HG03558 (cell line): ENCODE measurements around the gene IGF2BP3.

Source experiments
- ATAC-seq: cut with Tn5 transposase; IDR thresholded peaks from one replicate; pipeline ENCODE4 v1.9.1; 2021; ENCODE audit warnings: moderate number of reproducible peaks; ENCODE audit not compliant: unreplicated experiment; ENCODE audit errors: extremely low read depth

IGF2BP3 gene

GRCh38 chr7:23277359-23277989 lies 192.8 kb downstream of the IGF2BP3 start:
- no peak for ATAC-seq

- ATAC-seq = no peak
Measured at GRCh38 chr7:23276947-23277346, 193.3 kb downstream of the IGF2BP3 start.

GRCh38 chr7:23276376-23276775 lies 193.9 kb downstream of the IGF2BP3 start:
- no peak for ATAC-seq

GRCh38 chr7:23275912-23276311 lies 194.4 kb downstream of the IGF2BP3 start:
- ATAC-seq = no peak

DNA sequence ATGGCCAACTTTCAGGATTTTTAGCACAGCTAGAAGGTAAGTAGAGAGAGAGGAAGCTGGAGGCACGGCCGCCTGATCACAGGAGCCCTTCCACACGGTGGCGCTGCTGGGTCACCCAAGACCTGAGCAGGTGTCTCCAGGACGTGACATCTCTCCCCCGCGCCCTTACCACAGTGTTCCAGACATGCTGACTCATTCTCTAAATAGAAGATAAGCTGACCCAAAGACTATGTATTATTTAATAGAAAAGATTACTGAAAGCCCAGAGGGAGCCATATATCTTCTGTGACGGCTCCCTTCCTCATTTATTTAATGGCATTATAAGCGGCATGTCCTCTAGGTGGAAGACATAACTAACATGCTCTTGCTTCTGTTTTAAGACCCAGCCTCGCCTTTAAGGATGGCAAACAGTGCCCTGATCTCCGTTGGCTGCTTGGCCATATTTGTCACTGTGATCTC lies 197.1 kb downstream of the IGF2BP3 start:
- ATAC-seq = peak; percentile 91

DNA sequence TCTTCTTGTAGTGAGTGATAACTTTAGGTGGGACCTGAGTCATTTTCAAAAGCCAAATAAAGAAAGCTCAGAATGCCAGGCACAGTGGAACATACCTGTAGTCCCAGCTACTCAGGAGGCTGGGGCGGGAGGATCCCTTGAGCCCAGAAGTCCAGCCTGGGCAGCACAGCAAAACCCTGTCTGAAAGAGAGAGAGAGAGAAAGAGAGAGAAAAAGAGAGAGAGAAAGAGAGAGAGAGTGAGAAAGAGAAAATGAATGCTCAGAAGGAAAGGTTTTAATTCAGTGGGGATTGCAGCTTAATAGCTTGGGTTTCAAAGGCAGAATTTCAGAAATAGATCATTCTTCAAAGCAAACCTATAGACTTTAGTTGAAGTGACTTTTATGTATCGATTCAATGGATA lies 198.0 kb downstream of the IGF2BP3 start:
- ATAC-seq = no peak

- no peak for ATAC-seq
Measured at GRCh38 chr7:23268746-23269145, 201.5 kb downstream of the IGF2BP3 start.

- ATAC-seq = no peak
Measured at GRCh38 chr7:23268167-23268566, 202.1 kb downstream of the IGF2BP3 start.

GRCh38 chr7:23267357-23267756 lies 202.9 kb downstream of the IGF2BP3 start:
- no peak for ATAC-seq

GRCh38 chr7:23266918-23267317 lies 203.4 kb downstream of the IGF2BP3 start:
- ATAC-seq = no peak

- ATAC-seq = no peak
Measured at GRCh38 chr7:23264916-23265458, 205.3 kb downstream of the IGF2BP3 start.

DNA sequence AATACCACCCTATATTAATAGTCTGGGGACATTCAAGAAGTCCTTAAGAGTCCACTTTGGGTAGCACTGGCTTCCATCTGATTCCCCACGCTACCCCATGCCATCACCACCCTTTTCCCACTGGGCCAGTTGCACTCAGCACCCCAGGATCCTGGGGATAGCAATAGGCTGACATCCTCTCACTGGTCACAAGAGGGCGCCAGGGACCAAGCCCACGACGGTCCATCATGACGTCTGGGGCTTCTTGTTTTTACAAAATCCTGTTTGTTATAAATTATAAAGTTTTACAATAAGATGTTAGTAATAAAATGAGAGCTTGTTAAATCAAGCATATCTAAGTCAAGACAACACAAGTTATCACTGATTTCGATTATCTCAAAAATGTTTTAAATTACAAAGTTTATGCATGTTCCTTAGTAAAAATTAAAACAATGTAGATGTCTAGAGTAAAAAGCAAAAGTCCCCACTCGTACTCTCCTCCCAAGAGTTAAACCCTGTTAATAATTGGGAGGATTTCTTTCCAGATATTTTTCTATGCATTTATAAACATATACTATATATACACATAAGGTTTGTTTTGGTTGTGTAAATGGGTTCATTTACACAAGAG lies 208.3 kb downstream of the IGF2BP3 start:
- ATAC-seq = no peak

DNA sequence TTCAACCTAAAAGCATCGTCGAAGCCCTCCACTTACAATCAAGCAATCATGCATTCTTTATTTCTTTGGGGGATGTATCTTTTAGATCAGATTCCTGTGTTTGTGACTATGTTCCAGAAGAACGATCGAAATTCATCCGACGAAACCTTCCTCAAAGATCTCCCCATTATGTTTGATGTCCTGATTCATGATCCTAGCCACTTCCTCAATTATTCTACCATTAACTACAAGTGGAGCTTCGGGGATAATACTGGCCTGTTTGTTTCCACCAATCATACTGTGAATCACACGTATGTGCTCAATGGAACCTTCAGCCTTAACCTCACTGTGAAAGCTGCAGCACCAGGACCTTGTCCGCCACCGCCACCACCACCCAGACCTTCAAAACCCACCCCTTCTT lies 209.9 kb downstream of the IGF2BP3 start:
- no peak for ATAC-seq
